ENCODE results near the gene C3orf20. TPM values are rescaled to one million over a fixed set of nuclear protein-coding genes. Genes with fewer than 3 reads are reported as not detected.

Gene C3orf20
- total RNA-seq, 4 donors from 2014 or later: not detected

- 25 to 26% methylated on average over 7 to 8 of the region's 8 CpGs for WGBS, 2 donors
- no peaks in the 10 kb centered on the region for H3K4me1 ChIP-seq
- no peak for DNase-seq
- intact Hi-C loops (cut with DNase I): no loop called here
- no peaks in the 10 kb centered on the region for H3K9me3 ChIP-seq
- H3K27ac ChIP-seq: no peak overlapping the region
- H3K36me3 ChIP-seq: no peaks in the 10 kb centered on the region
- no peak for TF ChIP-seq POLR2A (IDR thresholded peaks at IDR 0.05)
- peak; percentile 45 to 77 (median 62) for TF ChIP-seq CTCF (IDR thresholded peaks at IDR 0.05)
- no peak overlapping the region for H3K4me3 ChIP-seq
- H3K27me3 ChIP-seq: peaks cover 0 to 54% (median 0%) of the 10 kb centered on the region in 4 donors
Measured at GRCh38 chr3:14633819-14634424, 41.0 kb upstream of the C3orf20 start.

GRCh38 chr3:14634763-14635400, 40.1 kb upstream of the C3orf20 start:
- Histone ChIP-seq H3K4me3 (no peak overlapping the region), H3K9me3 (no peaks in the 10 kb centered on the region), H3K36me3 (no peaks in the 10 kb centered on the region), H3K27me3 (peaks cover 0 to 59% (median 0%) of the 10 kb centered on the region in 4 donors), H3K4me1 (no peaks in the 10 kb centered on the region), H3K27ac (no peak overlapping the region)
- DNase-seq: no peak
- 54 to 58% methylated on average over 4 of the region's 4 CpGs for WGBS, 2 donors
- no peak for TF ChIP-seq POLR2A (IDR thresholded peaks at IDR 0.05)
- no peak for TF ChIP-seq CTCF (IDR thresholded peaks at IDR 0.05)
- intact Hi-C loops (cut with DNase I): no loop called here

- H3K27ac ChIP-seq: no peak overlapping the region
- no peaks in the 10 kb centered on the region for H3K9me3 ChIP-seq
- H3K27me3 ChIP-seq: peaks cover 0 to 76% (median 0%) of the 10 kb centered on the region in 4 donors
- intact Hi-C loops (cut with DNase I): no loop called here
- H3K4me3 ChIP-seq: no peak overlapping the region
- TF ChIP-seq CTCF (IDR thresholded peaks at IDR 0.05) (no peak), POLR2A (IDR thresholded peaks at IDR 0.05) (no peak)
- H3K36me3 ChIP-seq: no peaks in the 10 kb centered on the region
- no peaks in the 10 kb centered on the region for H3K4me1 ChIP-seq
- no peak for DNase-seq
- 58 to 70% methylated on average over 1 to 4 of the region's 4 CpGs for WGBS, 2 donors
Measured at GRCh38 chr3:14636496-14637087, 38.3 kb upstream of the C3orf20 start.

GRCh38 chr3:14640157-14640562, 34.8 kb upstream of the C3orf20 start:
- Histone ChIP-seq H3K9me3 (no peaks in the 10 kb centered on the region), H3K4me3 (no peak overlapping the region), H3K27ac (no peak overlapping the region), H3K4me1 (no peaks in the 10 kb centered on the region), H3K27me3 (peaks cover 0 to 83% (median 0%) of the 10 kb centered on the region in 4 donors), H3K36me3 (no peaks in the 10 kb centered on the region)
- WGBS, 2 donors: 27 to 44% methylated on average over 7 to 10 of the region's 10 CpGs
- DNase-seq: no peak
- intact Hi-C loops (cut with DNase I): no loop called here
- TF ChIP-seq POLR2A (IDR thresholded peaks at IDR 0.05): no peak
- TF ChIP-seq CTCF (IDR thresholded peaks at IDR 0.05): no peak

GRCh38 chr3:14640734-14641133, 34.2 kb upstream of the C3orf20 start:
- Histone ChIP-seq H3K27ac (no peak overlapping the region), H3K9me3 (no peaks in the 10 kb centered on the region), H3K4me3 (no peak overlapping the region), H3K4me1 (no peaks in the 10 kb centered on the region), H3K36me3 (no peaks in the 10 kb centered on the region), H3K27me3 (peaks cover 0 to 78% (median 0%) of the 10 kb centered on the region in 4 donors)
- TF ChIP-seq CTCF (IDR thresholded peaks at IDR 0.05): no peak
- no peak for TF ChIP-seq POLR2A (IDR thresholded peaks at IDR 0.05)
- DNase-seq: no peak
- intact Hi-C loops (cut with DNase I): no loop called here
- 21 to 31% methylated on average over 2 of the region's 2 CpGs for WGBS, 2 donors

Measured in esophagus squamous epithelium (tissue), 5 donors.